Keratinocyte (primary cell): ENCODE measurements around the gene TFF1.

Experiments
- CTCF ChIP-seq, 3 experiments: IDR thresholded peaks in 1 of 3; conservative IDR thresholded peaks in 1 of 3; optimal IDR thresholded peaks in 1 of 3; 2 replicates in 2 of 3; 3 replicates in 1 of 3; pipeline versions ENCODE3 to v1.5.1; 2011; ENCODE audit warnings: low read length in 3 of 3, mild to moderate bottlenecking in 3 of 3, moderate library complexity in 2 of 3, control low read depth in 1 of 3, inconsistent platforms in 1 of 3; ENCODE audit not compliant: insufficient read depth in 2 of 3; ENCODE audit errors: extremely low read depth in 1 of 3
- EZH2 ChIP-seq: IDR thresholded peaks from one replicate; pipeline ENCODE4 v1.6.1; 2012; ENCODE audit warnings: inconsistent platforms, mild to moderate bottlenecking, low read length, moderate library complexity

DNA sequence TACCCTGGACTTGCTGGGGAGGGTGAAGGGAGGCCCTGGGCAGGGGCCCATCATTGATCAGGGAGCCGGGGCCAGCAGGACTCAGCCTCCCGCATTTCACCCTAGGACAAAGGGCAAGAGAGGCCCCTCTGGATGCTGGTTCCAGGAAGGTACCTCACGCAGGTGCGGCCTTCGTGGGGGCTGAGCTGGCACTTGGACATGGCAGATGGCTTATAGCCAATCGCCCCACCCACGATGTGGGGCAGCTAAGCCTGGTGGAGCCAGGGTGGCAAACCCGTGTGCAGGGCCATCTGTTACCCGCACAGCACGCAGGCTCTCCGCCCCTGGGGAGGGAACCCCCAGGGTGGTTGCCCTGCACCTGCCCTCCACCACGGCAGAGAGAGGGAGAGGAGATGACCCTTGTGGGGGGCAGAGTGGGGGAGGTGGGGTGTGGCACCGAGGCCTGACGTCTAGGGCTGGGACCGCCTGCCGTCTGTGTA, 53.7 kb downstream of the TFF1 start:
- TF ChIP-seq CTCF (optimal IDR thresholded peaks at IDR 0.05 in 1 of 3, IDR thresholded peaks at IDR 0.05 in 1 of 3, conservative IDR thresholded peaks at IDR 0.05 in 1 of 3; ENCODE audit: extremely low read depth in 1 of 3, insufficient read depth in 2 of 3, low read length in 3 of 3), result no peak
- TF ChIP-seq EZH2, result no peak
